Fibroblast of lung (primary cell): ENCODE measurements around the gene RPS21. TPM values are rescaled to one million over a fixed set of nuclear protein-coding genes. Genes with fewer than 3 reads are reported as not detected.

ENCODE experiments used
- DNase-seq, 2 donors: peaks; one replicate each; pipeline versions ENCODE4 v3.0.0 to v3.0.0-alpha.2; 2010; ENCODE audit warnings: low read depth in 2 of 2
- H2AFZ ChIP-seq: 2 replicates; pipeline ENCODE4 v1.5.1; 2012; ENCODE audit warnings: low read length, control low read depth, inconsistent platforms
- H3K27ac ChIP-seq: 2 replicates; pipeline ENCODE4 v1.5.1; 2011; ENCODE audit warnings: low read length, control low read depth; ENCODE audit not compliant: insufficient read depth
- H3K27me3 ChIP-seq: 2 replicates; pipeline ENCODE4 v1.5.1; 2011; ENCODE audit warnings: mild to moderate bottlenecking, low read length; ENCODE audit not compliant: control insufficient read depth, insufficient read depth
- H3K36me3 ChIP-seq: 2 replicates; pipeline ENCODE4 v1.5.1; 2011; ENCODE audit warnings: low read length; ENCODE audit not compliant: control insufficient read depth, insufficient read depth
- H3K4me1 ChIP-seq: 2 replicates; pipeline ENCODE4 v1.5.1; 2011; ENCODE audit warnings: low read length; ENCODE audit not compliant: control insufficient read depth, insufficient read depth; ENCODE audit errors: extremely low read depth
- H3K4me2 ChIP-seq: 2 replicates; pipeline ENCODE4 v1.5.1; 2011; ENCODE audit warnings: low read length, control low read depth; ENCODE audit not compliant: insufficient read depth; ENCODE audit errors: extremely low read depth
- H3K4me3 ChIP-seq, 4 experiments: fragments of 200-600 bp in 1 of 4; sonication (generic) in 1 of 4; replicated peaks in 1 of 4; 2 replicates each; pipeline ENCODE4 v1.5.1; 2011 to 2016; ENCODE audit warnings: low read length in 4 of 4, low read depth in 3 of 4, mild to moderate bottlenecking in 3 of 4, control low read depth in 2 of 4, inconsistent platforms in 1 of 4, mixed read lengths in 1 of 4; ENCODE audit not compliant: insufficient read depth in 1 of 4; ENCODE audit errors: control extremely low read depth in 1 of 4
- H3K79me2 ChIP-seq: 2 replicates; pipeline ENCODE4 v1.5.1; 2012; ENCODE audit warnings: mild to moderate bottlenecking, low read length, inconsistent platforms; ENCODE audit not compliant: control insufficient read depth, insufficient read depth
- H3K9ac ChIP-seq: 2 replicates; pipeline ENCODE4 v1.5.1; 2011; ENCODE audit warnings: mild to moderate bottlenecking, low read length, control low read depth; ENCODE audit not compliant: insufficient read depth
- H3K9me3 ChIP-seq: 2 replicates; pipeline ENCODE4 v1.5.1; 2012; ENCODE audit warnings: low read depth, low read length; ENCODE audit not compliant: control insufficient read depth, insufficient read depth
- H4K20me1 ChIP-seq: 2 replicates; pipeline ENCODE4 v1.5.1; 2011; ENCODE audit warnings: low read length; ENCODE audit not compliant: control insufficient read depth, insufficient read depth; ENCODE audit errors: extremely low read depth
- EZH2 ChIP-seq: IDR thresholded peaks from 2 replicates; pipeline ENCODE4 v1.5.1; 2012; ENCODE audit warnings: low read length, control low read depth, mild to moderate bottlenecking; ENCODE audit errors: missing control alignments
- polyA plus RNA-seq, 2 donors: library from polyadenylated mRNA; depleted of rRNA in 1 of 2; stranded (reverse) in 1 of 2; unstranded in 1 of 2; fragments of >200 nt; gene quantifications; 2 replicates each; pipeline ENCODE4 v1.2.1, GENCODE V29; 2011 to 2012; ENCODE audit warnings: missing spikeins in 1 of 2
- total RNA-seq: library from RNA; depleted of rRNA; stranded (reverse); fragments of >200 nt; gene quantifications from 2 replicates; pipeline ENCODE4 v1.2.1, GENCODE V29; 2014
- TF ChIP-seq, protein P1 (sequence below), 2 donors: IDR thresholded peaks in 1 of 2; conservative IDR thresholded peaks in 1 of 2; 1 replicate in 1 of 2; 2 replicates in 1 of 2; pipeline ENCODE4 v1.5.1; 2011 to 2012; ENCODE audit warnings: low read length in 2 of 2, control low read depth in 1 of 2, inconsistent platforms in 1 of 2, low read depth in 1 of 2, mild to moderate bottlenecking in 1 of 2

RPS21 gene
- total and polyA plus RNA-seq, 2 donors (not counting 1 experiment from before 2014, with no cell fraction given) = 867 to 2,081 TPM

DNA sequence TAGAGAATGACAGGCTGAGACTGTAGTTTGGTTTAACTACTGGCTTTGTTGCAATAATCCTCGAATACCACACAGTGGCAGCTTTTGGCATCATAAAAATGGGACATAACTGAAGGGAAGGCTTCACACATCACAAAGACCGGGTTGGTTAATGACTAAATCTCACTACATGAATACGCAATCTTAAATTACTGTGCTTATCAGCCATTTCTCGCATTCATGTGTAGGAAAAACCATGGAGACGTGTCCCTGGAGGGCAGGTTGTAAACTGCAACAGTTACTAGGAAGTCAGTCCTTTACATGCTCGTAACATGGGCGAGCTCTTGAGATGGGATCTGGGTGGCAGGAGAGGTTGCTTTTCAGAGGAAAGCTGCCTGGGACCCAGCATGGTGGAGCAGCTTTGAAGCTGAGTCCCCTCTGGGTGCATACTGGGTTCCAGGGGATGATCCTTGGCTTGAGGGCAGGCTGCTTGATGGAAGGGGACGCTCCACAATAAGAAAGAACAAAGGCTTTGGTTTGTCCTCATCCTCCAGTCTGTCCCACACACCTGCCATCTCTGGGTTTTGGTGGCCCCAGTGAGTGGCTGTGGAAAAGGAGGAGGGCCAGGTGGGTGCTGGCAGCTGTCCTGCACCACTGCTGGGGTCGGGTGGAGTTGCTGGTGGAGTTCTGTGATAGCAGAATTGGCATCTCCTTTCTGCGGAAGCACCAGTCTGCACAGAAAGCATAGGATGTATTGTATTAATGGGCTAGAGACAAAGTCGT lies 2.1 kb downstream of the RPS21 start:
- Histone ChIP-seq H3K79me2 (peaks cover 44% of the 10 kb centered on the region), H3K27me3 (no peaks in the 10 kb centered on the region), H3K9ac (no peak overlapping the region), H3K4me3 (no peak overlapping the region), H3K36me3 (peaks cover 20% of the 10 kb centered on the region), H3K27ac (no peak overlapping the region), H3K4me2 (no peak overlapping the region), H4K20me1 (no peaks in the 10 kb centered on the region), H3K4me1 (peaks cover 9% of the 10 kb centered on the region), H3K9me3 (no peaks in the 10 kb centered on the region), H2AFZ (no peak overlapping the region)
- DNase-seq = no peak
- TF ChIP-seq EZH2 = no peak
- TF ChIP-seq, protein P1, sequence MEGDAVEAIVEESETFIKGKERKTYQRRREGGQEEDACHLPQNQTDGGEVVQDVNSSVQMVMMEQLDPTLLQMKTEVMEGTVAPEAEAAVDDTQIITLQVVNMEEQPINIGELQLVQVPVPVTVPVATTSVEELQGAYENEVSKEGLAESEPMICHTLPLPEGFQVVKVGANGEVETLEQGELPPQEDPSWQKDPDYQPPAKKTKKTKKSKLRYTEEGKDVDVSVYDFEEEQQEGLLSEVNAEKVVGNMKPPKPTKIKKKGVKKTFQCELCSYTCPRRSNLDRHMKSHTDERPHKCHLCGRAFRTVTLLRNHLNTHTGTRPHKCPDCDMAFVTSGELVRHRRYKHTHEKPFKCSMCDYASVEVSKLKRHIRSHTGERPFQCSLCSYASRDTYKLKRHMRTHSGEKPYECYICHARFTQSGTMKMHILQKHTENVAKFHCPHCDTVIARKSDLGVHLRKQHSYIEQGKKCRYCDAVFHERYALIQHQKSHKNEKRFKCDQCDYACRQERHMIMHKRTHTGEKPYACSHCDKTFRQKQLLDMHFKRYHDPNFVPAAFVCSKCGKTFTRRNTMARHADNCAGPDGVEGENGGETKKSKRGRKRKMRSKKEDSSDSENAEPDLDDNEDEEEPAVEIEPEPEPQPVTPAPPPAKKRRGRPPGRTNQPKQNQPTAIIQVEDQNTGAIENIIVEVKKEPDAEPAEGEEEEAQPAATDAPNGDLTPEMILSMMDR (conservative IDR thresholded peaks at IDR 0.05 in 1 of 2, IDR thresholded peaks at IDR 0.05 in 1 of 2; ENCODE audit: low read depth in 1 of 2, low read length in 2 of 2) = no peak

DNA sequence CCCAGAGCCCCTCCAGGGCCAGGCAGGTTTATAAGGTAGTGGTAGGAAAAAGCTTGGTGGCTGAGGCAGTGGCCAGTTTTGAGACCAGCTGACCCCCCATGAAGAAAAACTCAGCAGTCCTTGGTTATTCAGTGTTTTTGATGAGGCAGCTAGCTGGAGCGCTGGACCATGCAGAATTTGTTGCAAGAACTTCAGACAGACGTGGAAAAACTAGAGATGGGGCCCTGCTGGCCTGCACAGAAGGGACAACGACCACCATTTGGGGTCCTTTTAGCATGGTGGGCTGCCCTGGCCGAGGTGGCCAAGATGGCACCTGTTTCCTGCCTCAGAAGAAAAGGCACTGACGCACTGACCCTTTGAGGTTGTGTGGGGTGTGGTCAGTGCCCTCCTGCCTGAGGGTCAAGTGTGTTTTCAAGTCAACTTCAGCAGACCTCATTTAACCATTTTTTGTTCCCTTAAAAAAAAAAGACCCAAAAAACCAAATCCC lies 2.7 kb downstream of the RPS21 start:
- Histone ChIP-seq H3K9ac (no peak overlapping the region), H4K20me1 (no peaks in the 10 kb centered on the region), H3K4me3 (no peak overlapping the region), H3K9me3 (no peaks in the 10 kb centered on the region), H3K36me3 (peaks cover 20% of the 10 kb centered on the region), H3K79me2 (peaks cover 39% of the 10 kb centered on the region), H3K27ac (no peak overlapping the region), H3K27me3 (no peaks in the 10 kb centered on the region), H3K4me1 (peaks cover 9% of the 10 kb centered on the region), H2AFZ (no peak overlapping the region), H3K4me2 (no peak overlapping the region)
- TF ChIP-seq, protein P1 (conservative IDR thresholded peaks at IDR 0.05 in 1 of 2, IDR thresholded peaks at IDR 0.05 in 1 of 2; ENCODE audit: low read depth in 1 of 2, low read length in 2 of 2) = no peak
- TF ChIP-seq EZH2 = no peak
- DNase-seq = no peak

DNA sequence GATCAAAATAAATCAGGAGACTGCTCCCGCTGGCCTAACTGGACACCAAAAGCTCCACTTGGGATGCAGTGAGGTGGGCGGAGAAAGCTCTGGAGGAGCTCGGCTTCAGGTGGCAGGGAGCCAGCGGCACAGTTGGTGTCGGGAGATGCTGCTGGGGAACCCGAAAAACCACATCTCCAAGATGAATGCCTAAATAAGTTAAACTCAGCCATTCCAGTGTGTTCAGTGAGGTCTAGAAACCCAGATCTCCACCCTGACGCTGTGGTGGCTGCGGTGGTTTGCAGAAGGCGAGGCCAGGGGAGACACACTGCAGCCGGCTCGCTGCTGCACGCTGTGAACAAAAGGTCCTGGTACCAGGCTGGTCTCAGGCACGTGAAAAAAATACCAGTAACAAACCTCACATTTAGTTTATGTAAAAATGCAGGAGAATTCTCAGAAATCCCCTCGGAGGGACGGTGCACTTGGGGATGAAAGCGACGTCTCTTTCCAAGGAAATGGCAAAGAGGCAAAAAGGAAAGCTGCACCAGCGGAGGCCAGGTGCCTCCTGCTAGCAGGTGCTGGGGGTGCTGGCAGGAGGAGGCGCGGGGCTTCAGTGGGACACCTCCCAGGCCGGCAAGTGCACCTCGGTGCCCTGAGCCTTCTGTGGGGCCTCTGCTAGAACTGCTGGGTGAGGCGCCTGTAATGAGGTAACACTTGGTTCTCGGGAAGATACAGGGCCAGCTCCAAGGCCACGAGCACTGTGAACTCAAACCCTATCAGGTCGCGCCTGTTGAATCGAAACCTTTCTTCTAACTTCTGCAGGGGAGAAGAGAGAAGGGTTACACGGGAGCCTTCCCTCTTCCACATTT lies 3.6 kb downstream of the RPS21 start:
- DNase-seq = no peak
- no peak overlapping the region for H3K4me2 ChIP-seq

More for the DNA sequence above, 3.6 kb downstream of the RPS21 start:
- H4K20me1 ChIP-seq = no peaks in the 10 kb centered on the region
- H3K4me3 ChIP-seq = no peak overlapping the region
- TF ChIP-seq, protein P1 (conservative IDR thresholded peaks at IDR 0.05 in 1 of 2, IDR thresholded peaks at IDR 0.05 in 1 of 2; ENCODE audit: low read depth in 1 of 2, low read length in 2 of 2) = no peak
- TF ChIP-seq EZH2 = no peak
- peaks cover 5% of the 10 kb centered on the region for H3K4me1 ChIP-seq
- no peaks in the 10 kb centered on the region for H3K9me3 ChIP-seq
- no peaks in the 10 kb centered on the region for H3K27me3 ChIP-seq
- H3K36me3 ChIP-seq = peaks cover 20% of the 10 kb centered on the region
- H3K9ac ChIP-seq = no peak overlapping the region
- no peak overlapping the region for H3K27ac ChIP-seq
- H3K79me2 ChIP-seq = peaks cover 33% of the 10 kb centered on the region
- no peak overlapping the region for H2AFZ ChIP-seq
